NB4 (cell line): ENCODE data around the gene SPSB3.

Experiments
- DNase-seq: peaks from one replicate; pipeline ENCODE4 v3.0.0; 2010; ENCODE audit warnings: low read depth
- H3K4me3 ChIP-seq: one replicate; pipeline ENCODE4 v1.5.1; 2011; ENCODE audit warnings: mild to moderate bottlenecking, low read depth, low read length, moderate library complexity
- MYC ChIP-seq: IDR thresholded peaks from 2 replicates; pipeline ENCODE4 v1.6.1; 2011; ENCODE audit warnings: low read depth, low read length
- POLR2A ChIP-seq: IDR thresholded peaks from 2 replicates; pipeline ENCODE4 v1.6.1; 2011; ENCODE audit warnings: mild to moderate bottlenecking; ENCODE audit not compliant: insufficient read length; ENCODE audit errors: extremely low read depth
- TF ChIP-seq, protein P1 (sequence below): IDR thresholded peaks from one replicate; pipeline ENCODE4 v1.5.1; 2012; ENCODE audit warnings: low read depth, low read length
- TF ChIP-seq, protein P2 (sequence below): IDR thresholded peaks from 2 replicates; pipeline ENCODE4 v1.6.1; 2011; ENCODE audit warnings: low read depth, low read length

The SPSB3 gene

DNA sequence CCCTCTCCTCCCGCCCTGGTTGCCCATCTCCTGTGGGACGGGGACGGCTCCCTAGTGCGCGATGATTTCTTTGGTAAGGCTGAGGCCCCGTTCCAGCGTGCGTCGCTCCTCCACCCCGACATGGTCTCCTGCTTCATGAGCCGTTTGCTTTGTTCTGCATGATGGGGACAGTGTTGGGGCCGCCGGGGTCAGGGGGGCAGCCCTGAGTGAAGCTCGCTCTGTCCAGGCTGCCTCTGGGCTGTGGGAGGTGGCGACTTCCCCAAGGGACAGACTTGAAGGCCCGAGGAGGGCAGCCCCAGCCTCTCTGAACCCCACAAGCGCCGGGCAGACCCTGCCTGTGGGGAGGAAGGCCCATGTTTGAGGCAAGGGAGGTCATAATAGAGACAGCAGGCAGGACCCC is 23.4 kb downstream of the SPSB3 start:
- H3K4me3 ChIP-seq: no peak overlapping the region
- no peak for DNase-seq
- TF ChIP-seq, protein P1, sequence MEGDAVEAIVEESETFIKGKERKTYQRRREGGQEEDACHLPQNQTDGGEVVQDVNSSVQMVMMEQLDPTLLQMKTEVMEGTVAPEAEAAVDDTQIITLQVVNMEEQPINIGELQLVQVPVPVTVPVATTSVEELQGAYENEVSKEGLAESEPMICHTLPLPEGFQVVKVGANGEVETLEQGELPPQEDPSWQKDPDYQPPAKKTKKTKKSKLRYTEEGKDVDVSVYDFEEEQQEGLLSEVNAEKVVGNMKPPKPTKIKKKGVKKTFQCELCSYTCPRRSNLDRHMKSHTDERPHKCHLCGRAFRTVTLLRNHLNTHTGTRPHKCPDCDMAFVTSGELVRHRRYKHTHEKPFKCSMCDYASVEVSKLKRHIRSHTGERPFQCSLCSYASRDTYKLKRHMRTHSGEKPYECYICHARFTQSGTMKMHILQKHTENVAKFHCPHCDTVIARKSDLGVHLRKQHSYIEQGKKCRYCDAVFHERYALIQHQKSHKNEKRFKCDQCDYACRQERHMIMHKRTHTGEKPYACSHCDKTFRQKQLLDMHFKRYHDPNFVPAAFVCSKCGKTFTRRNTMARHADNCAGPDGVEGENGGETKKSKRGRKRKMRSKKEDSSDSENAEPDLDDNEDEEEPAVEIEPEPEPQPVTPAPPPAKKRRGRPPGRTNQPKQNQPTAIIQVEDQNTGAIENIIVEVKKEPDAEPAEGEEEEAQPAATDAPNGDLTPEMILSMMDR: no peak
- TF ChIP-seq POLR2A: no peak
- no peak for TF ChIP-seq MYC
- TF ChIP-seq, protein P2, sequence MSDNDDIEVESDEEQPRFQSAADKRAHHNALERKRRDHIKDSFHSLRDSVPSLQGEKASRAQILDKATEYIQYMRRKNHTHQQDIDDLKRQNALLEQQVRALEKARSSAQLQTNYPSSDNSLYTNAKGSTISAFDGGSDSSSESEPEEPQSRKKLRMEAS: no peak

DNA sequence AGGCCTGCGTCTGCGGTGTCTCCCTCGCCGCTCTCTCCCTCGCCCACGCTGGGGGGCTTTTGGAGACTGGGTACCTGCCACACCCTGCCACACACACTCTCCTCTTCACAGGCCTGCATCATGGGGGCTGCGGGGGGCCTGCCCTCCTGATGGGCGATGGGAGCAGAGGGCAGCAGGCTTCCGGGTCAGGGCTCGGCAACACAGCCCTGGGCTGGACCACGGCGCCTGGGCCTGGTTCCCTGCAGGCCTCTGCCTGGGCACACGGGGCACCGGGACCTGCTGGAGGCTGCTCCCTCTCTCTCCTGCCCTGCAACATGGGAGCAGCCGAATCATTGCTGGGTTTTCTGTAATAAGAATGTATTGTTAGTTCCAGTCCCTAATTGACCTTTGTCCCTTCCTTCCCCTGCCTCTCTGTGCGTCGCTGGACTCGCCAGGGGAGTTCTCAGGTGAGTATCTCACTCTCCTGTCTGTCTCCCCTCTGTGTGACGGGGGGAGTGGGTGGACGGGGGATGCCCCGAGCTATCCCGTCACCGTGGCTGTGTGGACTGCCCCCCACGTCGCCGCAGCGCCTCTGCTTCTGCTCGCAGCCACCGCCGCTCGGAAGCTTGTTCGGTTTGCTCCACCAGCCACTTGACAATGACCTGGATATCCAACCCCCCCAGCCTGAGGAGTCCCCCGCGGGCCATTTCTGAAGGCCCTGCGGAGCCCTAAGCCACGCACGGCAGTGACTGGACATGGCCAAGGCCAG is 24.5 kb downstream of the SPSB3 start:
- TF ChIP-seq, protein P2: no peak
- DNase-seq: no peak
- no peak overlapping the region for H3K4me3 ChIP-seq

DNA sequence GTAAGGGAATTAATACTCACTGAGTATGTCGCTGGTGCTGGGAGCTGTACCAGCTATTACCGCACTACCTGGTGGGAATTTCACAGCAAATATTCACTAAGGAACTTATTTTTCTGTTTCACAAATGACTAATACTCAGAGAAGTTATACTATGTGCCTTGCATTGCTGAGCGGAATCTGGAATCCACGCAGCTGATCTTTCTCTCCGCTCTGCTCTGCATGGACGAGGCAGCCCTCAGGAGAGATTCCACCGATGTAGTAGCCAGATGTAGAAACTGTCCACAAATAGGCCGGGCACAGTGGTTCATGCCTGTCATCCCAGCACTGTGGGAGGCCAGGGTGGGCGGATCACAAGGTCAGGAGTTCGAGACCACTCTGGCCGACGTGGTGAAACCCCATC is 28.2 kb downstream of the SPSB3 start:
- no peak for DNase-seq
- no peak overlapping the region for H3K4me3 ChIP-seq
- no peak for TF ChIP-seq MYC
- TF ChIP-seq, protein P2: no peak
- TF ChIP-seq, protein P1: no peak
- TF ChIP-seq POLR2A: no peak

DNA sequence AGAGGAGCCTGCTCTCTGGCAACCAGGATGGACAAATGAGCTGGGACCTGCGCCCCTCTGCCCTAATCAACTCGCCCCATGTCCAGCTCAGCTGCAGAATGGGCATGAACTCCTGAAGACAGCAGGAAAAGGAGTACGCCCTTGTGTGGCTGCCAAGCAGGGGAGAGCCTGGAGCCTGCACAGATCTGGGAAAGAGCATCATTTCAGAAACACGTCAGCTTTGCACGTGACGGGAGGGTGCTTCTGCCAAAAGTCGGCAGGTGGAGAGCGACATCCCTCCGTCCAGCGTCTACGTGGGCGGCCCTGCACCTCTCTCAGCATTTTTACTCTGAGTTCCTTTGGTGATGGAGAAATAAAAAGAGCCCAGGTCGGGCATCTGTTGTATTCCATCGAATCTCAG is 29.5 kb downstream of the SPSB3 start:
- no peak overlapping the region for H3K4me3 ChIP-seq
- TF ChIP-seq, protein P1: no peak
- DNase-seq: no peak

DNA sequence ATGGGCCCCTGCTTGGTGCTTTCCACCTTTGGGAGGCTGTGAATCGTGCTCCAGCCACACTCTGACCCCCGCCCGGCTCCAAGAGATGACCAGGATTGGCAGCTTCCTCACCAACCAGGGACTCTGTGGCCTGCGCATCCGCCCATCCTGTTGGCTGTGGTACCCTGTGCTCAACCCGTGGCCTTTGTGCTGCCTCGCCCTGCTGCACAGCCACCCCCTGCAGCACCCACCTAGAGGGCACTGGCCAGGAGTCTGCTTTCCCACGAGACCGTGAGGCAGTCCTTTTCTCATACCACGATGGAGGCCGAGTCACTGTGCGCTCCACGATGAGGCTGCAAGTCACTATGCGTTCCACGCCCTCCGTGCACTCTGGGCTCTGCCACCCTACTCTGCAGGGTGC is 30.4 kb downstream of the SPSB3 start:
- no peak overlapping the region for H3K4me3 ChIP-seq
- DNase-seq: no peak
- TF ChIP-seq POLR2A (no peak), MYC (no peak)
- TF ChIP-seq, protein P2: no peak
- TF ChIP-seq, protein P1: no peak

DNA sequence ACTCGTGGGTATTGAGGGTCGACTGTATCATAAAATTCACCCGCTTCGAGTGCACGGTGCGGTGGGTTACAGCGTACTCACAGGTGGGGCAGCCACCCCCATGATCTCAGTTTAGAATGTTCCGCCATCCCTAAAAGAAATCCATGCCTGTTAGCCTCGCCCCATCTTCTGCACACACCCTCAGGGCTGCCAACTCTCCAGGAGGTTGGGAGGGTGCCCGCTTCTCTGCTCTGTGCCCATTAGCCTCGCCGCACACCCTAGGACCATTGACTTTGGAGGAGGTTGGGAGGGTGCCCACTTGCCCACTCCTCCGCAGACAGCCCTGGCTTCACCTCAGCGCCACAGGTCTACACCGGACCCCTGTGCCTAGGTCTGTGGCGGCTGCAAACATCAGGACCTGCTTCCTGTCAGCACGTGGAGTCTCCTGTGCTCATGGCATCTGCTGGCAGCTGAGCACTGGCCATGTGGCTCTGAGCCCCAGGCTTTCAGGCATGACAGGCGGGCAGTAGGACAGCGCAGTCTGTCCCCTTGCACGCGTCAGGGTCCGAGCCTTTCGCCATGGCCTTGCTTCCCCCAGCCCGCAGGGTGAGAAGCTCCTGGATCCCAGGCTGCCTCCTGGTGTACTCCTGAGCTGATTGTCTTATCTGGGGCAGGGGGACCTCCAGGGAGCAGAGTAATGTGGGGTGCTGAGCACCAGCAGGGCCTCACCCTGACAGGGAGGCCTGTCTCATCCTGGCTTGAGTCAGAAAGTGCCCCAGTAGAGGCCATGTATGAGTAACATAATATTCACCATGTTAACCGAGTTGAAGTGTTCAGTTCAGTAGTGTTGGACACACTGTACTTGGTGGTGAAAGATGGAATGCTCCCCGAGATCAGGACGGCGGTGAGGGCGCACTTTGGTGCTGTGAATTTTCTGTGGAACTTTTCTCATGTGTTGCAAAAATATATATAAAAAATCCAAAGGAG is 32.9 kb downstream of the SPSB3 start:
- H3K4me3 ChIP-seq: no peak overlapping the region
- no peak for DNase-seq
- TF ChIP-seq POLR2A: no peak
- TF ChIP-seq, protein P2: no peak
- no peak for TF ChIP-seq MYC
- TF ChIP-seq, protein P1: no peak
